Measurements from ENCODE around the gene MEIS3.

The MEIS3 gene

DNA sequence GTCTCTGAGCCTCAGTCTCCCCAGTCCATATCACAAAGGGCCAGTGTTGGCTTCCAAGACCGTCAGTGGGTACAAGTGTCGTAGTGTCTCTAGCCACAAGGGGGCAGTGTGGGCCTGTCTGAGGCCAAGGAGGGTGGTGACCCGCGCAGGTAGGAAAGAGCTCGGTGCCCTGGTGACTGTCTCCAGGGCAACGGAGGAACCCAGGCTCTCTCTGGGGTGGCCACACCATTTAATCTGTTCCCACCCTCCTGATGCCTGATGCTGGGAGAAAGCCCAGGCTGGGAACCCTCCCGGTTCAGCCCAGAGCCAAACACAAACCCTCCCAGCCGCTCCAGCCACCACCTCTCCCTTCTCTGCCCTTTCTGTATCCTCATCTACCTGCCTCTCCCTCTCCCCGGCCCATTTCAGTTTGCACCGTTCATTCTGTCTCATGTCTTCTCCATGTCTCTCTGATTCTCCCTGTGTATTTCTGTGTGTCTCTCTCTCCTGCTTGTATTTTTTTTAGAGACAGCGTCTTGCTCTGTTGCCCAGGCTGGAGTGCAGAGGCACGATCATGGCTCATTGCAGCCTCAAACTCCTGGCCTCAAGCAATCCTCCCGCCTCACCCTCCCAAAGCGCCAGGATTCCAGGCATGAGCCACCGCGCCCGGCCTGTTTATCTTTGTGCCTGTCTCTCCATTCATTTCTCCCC is 17.5 kb upstream of the MEIS3 start:
- peaks cover 2% of the 10 kb centered on the region for H3K27me3 ChIP-seq (ENCODE audit: insufficient read depth, poor library complexity, severe bottlenecking)
- DNase-seq (ENCODE audit: low read depth in 1 of 2, low spot score in 1 of 2): peak; percentile 52 to 76
- TF ChIP-seq, protein P1, sequence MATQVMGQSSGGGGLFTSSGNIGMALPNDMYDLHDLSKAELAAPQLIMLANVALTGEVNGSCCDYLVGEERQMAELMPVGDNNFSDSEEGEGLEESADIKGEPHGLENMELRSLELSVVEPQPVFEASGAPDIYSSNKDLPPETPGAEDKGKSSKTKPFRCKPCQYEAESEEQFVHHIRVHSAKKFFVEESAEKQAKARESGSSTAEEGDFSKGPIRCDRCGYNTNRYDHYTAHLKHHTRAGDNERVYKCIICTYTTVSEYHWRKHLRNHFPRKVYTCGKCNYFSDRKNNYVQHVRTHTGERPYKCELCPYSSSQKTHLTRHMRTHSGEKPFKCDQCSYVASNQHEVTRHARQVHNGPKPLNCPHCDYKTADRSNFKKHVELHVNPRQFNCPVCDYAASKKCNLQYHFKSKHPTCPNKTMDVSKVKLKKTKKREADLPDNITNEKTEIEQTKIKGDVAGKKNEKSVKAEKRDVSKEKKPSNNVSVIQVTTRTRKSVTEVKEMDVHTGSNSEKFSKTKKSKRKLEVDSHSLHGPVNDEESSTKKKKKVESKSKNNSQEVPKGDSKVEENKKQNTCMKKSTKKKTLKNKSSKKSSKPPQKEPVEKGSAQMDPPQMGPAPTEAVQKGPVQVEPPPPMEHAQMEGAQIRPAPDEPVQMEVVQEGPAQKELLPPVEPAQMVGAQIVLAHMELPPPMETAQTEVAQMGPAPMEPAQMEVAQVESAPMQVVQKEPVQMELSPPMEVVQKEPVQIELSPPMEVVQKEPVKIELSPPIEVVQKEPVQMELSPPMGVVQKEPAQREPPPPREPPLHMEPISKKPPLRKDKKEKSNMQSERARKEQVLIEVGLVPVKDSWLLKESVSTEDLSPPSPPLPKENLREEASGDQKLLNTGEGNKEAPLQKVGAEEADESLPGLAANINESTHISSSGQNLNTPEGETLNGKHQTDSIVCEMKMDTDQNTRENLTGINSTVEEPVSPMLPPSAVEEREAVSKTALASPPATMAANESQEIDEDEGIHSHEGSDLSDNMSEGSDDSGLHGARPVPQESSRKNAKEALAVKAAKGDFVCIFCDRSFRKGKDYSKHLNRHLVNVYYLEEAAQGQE (IDR thresholded peaks at IDR 0.05; ENCODE audit: insufficient replicate concordance, low read depth): no peak
- TF ChIP-seq, protein P2, sequence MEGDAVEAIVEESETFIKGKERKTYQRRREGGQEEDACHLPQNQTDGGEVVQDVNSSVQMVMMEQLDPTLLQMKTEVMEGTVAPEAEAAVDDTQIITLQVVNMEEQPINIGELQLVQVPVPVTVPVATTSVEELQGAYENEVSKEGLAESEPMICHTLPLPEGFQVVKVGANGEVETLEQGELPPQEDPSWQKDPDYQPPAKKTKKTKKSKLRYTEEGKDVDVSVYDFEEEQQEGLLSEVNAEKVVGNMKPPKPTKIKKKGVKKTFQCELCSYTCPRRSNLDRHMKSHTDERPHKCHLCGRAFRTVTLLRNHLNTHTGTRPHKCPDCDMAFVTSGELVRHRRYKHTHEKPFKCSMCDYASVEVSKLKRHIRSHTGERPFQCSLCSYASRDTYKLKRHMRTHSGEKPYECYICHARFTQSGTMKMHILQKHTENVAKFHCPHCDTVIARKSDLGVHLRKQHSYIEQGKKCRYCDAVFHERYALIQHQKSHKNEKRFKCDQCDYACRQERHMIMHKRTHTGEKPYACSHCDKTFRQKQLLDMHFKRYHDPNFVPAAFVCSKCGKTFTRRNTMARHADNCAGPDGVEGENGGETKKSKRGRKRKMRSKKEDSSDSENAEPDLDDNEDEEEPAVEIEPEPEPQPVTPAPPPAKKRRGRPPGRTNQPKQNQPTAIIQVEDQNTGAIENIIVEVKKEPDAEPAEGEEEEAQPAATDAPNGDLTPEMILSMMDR (IDR thresholded peaks at IDR 0.05; ENCODE audit: insufficient read depth, low read length): peak; percentile 66
- H3K27ac ChIP-seq (replicated peaks): no peak overlapping the region
- H3K4me3 ChIP-seq (replicated peaks; ENCODE audit: insufficient read depth, low read length): no peak overlapping the region

DNA sequence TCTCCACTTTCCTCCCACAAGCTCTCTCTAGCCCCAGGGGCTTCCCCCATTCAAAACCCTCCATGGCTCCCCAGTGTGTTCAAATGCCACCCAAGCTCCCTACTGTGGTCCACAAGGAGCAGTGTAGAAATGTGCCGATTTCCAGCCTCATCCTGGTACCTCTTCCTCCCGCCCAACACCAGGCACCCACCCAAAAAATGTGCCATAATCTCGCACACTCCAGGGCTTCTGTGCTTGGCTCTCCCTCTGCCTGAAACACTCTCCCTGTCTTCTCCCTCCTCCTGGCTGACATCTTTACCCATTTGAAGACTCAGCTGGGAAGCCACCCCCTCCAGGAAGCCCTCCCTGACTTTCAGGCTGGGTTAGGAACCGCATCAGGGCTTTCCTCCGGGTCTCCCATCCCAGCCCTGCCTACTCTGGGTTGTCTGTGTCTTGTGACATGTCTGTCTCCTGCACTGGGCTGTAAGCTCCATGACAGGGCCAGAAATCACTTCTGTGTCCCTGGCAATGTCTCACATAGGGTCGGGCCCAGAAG is 16.6 kb upstream of the MEIS3 start:
- Histone ChIP-seq H3K4me3 (replicated peaks; ENCODE audit: insufficient read depth, low read length) (no peak overlapping the region), H3K27ac (replicated peaks) (no peak overlapping the region), H3K27me3 (ENCODE audit: insufficient read depth, poor library complexity, severe bottlenecking) (peaks cover 3% of the 10 kb centered on the region)
- no peak for DNase-seq (ENCODE audit: low read depth in 1 of 2, low spot score in 1 of 2)
- TF ChIP-seq, protein P2 (IDR thresholded peaks at IDR 0.05; ENCODE audit: insufficient read depth, low read length): no peak
- TF ChIP-seq GABPA (IDR thresholded peaks at IDR 0.05; ENCODE audit: low read depth): no peak
- TF ChIP-seq SPI1 (IDR thresholded peaks at IDR 0.05; ENCODE audit: borderline replicate concordance, low read depth): no peak
- TF ChIP-seq, protein P1 (IDR thresholded peaks at IDR 0.05; ENCODE audit: insufficient replicate concordance, low read depth): no peak
- TF ChIP-seq POLR2AphosphoS5 (IDR thresholded peaks at IDR 0.05; ENCODE audit: low read depth): no peak

DNA sequence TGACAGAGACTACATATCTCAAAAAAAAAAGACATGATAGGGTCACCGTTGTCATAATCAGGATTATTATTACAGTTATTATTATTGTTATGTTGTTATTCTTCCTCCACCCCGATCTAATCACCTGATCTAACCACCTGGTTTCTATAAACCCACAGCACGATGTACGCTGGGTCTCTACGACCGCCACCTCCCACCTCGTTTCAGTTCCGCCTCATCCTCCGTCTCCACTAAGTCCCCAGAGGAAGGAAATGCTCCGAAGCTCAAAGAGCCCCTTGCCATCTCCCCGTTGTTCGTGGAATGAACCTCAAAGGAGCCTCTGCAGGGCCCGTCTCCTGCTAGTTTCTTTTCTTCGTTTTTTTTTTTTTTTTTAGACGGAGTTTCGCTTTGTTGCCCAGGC is 15.9 kb upstream of the MEIS3 start:
- Histone ChIP-seq H3K27ac (replicated peaks) (no peak overlapping the region), H3K27me3 (ENCODE audit: insufficient read depth, poor library complexity, severe bottlenecking) (peaks cover 10% of the 10 kb centered on the region), H3K4me3 (replicated peaks; ENCODE audit: insufficient read depth, low read length) (no peak overlapping the region)
- TF ChIP-seq, protein P2 (IDR thresholded peaks at IDR 0.05; ENCODE audit: insufficient read depth, low read length): no peak
- TF ChIP-seq GABPA (IDR thresholded peaks at IDR 0.05; ENCODE audit: low read depth) (no peak), POLR2AphosphoS5 (IDR thresholded peaks at IDR 0.05; ENCODE audit: low read depth) (no peak), SPI1 (IDR thresholded peaks at IDR 0.05; ENCODE audit: borderline replicate concordance, low read depth) (no peak)
- TF ChIP-seq, protein P1 (IDR thresholded peaks at IDR 0.05; ENCODE audit: insufficient replicate concordance, low read depth): no peak
- no peak for DNase-seq (ENCODE audit: low read depth in 1 of 2, low spot score in 1 of 2)

All from HL-60 (cell line).